Kidney (tissue), 14 donors: ENCODE measurements around the gene PDSS2. TPM values are rescaled to one million over a fixed set of nuclear protein-coding genes. Genes with fewer than 3 reads are reported as not detected.

Source experiments
- DNase-seq, 5 donors: peaks; one replicate each; pipeline ENCODE4 v3.0.0-alpha.2; 2013 to 2020
- FAIRE-seq: peaks from 2 replicates; lab custom pipeline; 2012; peaks lifted over from hg19 to GRCh38; lab: Jason Lieb, UNC
- H3K27ac ChIP-seq, 2 donors: one replicate each; pipeline ENCODE4 v1.7.0; 2013; ENCODE audit warnings: low read depth in 2 of 2, low read length in 2 of 2, inconsistent platforms in 1 of 2
- H3K27me3 ChIP-seq: one replicate; pipeline ENCODE4 v1.7.1; 2013; ENCODE audit warnings: low read length, inconsistent platforms; ENCODE audit not compliant: control insufficient read depth, insufficient read depth
- H3K36me3 ChIP-seq, 3 donors: one replicate each; pipeline versions ENCODE4 v1.7.0 to v1.7.1; 2013; ENCODE audit warnings: low read length in 3 of 3, control low read depth in 1 of 3, inconsistent platforms in 1 of 3; ENCODE audit not compliant: insufficient read depth in 3 of 3, control insufficient read depth in 2 of 3
- H3K4me1 ChIP-seq, 3 donors: one replicate each; pipeline versions ENCODE4 v1.7.0 to v1.7.1; 2013; ENCODE audit warnings: low read length in 3 of 3, inconsistent platforms in 1 of 3, low read depth in 1 of 3; ENCODE audit not compliant: control insufficient read depth in 2 of 3, insufficient read depth in 2 of 3
- H3K4me3 ChIP-seq, 3 donors: one replicate each; pipeline versions ENCODE4 v1.7.0 to v1.8.1; 2013; ENCODE audit warnings: low read length in 3 of 3, control low read depth in 1 of 3, inconsistent platforms in 1 of 3
- H3K9ac ChIP-seq, 3 donors: one replicate each; pipeline versions ENCODE4 v1.7.0 to v1.7.1; 2013; ENCODE audit warnings: low read length in 3 of 3, control low read depth in 1 of 3, inconsistent platforms in 1 of 3
- H3K9me3 ChIP-seq, 3 donors: one replicate each; pipeline versions ENCODE4 v1.7.0 to v1.7.1; 2013; ENCODE audit warnings: low read length in 3 of 3, control low read depth in 1 of 3, inconsistent platforms in 1 of 3; ENCODE audit not compliant: control insufficient read depth in 2 of 3, insufficient read depth in 1 of 3
- intact Hi-C: fragments of 100-400 bp; cut with DNase I; formaldehyde crosslinking; loops from one replicate; pipeline ENCODE4 v1.11.1; 2022
- polyA plus RNA-seq: library from polyadenylated mRNA; stranded (reverse); fragments of 350-450 nt; fragmentation: Illumina TruSeq; extraction: RNeasy Lipid Tissue Mini Kit (QIAGEN cat#74804); gene quantifications from one replicate; pipeline ENCODE4 v1.2.3, GENCODE V29; 2014; ENCODE audit warnings: low read depth, low replicate concordance; ENCODE audit not compliant: insufficient read depth
- total RNA-seq: library from RNA; stranded (reverse); fragmentation: NEBNext Ultra II Directional; extraction: Animal tissue kit (Norgen Biotek cat#: 25700); gene quantifications from one replicate; pipeline ENCODE4 v1.2.1, GENCODE V29; 2021
- TF ChIP-seq, protein P1 (sequence below): IDR thresholded peaks from 3 replicates; pipeline ENCODE4 v1.5.1; 2012; ENCODE audit warnings: mild to moderate bottlenecking, moderate library complexity, borderline replicate concordance; ENCODE audit not compliant: insufficient read depth; ENCODE audit errors: extremely low read depth
- donor health status: control.
- donor health status: control.
- donor health status: control.
- donor health status: control.
- donor health status: control.
- donor health status: DM: yes; HTN: yes; CAD: no.
- donor health status: Normal renal cell carcinoma (clear cell type).

PDSS2 gene
- total and polyA plus RNA-seq, 2 donors from 2014 or later: 16.4 to 20.7 TPM

DNA sequence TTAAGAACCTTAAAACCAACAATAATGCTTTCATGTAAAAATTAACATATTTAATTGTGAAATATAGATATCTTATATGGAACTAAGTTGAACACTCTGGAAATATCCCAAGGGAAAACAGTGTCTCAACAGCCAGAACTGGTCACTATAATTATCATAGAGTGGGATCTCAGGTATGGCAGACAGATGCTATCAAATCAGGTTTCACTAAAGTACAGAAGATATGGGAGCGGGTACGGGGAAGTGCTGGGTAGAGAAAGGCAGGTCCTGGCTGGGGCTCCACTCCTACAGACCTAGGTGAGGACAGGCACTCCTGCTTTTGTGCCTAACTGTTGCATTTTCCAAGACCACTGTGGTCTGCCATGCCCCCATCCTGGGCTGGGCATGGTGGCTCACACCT, 215.9 kb downstream of the PDSS2 start:
- Histone ChIP-seq H3K36me3 (no peaks in the 10 kb centered on the region), H3K4me3 (no peak overlapping the region), H3K27ac (no peak overlapping the region), H3K9me3 (no peaks in the 10 kb centered on the region), H3K9ac (no peak overlapping the region), H3K27me3 (no peaks in the 10 kb centered on the region), H3K4me1 (no peaks in the 10 kb centered on the region)
- DNase-seq (no peak), FAIRE-seq (no peak)
- TF ChIP-seq, protein P1, sequence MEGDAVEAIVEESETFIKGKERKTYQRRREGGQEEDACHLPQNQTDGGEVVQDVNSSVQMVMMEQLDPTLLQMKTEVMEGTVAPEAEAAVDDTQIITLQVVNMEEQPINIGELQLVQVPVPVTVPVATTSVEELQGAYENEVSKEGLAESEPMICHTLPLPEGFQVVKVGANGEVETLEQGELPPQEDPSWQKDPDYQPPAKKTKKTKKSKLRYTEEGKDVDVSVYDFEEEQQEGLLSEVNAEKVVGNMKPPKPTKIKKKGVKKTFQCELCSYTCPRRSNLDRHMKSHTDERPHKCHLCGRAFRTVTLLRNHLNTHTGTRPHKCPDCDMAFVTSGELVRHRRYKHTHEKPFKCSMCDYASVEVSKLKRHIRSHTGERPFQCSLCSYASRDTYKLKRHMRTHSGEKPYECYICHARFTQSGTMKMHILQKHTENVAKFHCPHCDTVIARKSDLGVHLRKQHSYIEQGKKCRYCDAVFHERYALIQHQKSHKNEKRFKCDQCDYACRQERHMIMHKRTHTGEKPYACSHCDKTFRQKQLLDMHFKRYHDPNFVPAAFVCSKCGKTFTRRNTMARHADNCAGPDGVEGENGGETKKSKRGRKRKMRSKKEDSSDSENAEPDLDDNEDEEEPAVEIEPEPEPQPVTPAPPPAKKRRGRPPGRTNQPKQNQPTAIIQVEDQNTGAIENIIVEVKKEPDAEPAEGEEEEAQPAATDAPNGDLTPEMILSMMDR: no peak
- intact Hi-C loops: no loop called here

DNA sequence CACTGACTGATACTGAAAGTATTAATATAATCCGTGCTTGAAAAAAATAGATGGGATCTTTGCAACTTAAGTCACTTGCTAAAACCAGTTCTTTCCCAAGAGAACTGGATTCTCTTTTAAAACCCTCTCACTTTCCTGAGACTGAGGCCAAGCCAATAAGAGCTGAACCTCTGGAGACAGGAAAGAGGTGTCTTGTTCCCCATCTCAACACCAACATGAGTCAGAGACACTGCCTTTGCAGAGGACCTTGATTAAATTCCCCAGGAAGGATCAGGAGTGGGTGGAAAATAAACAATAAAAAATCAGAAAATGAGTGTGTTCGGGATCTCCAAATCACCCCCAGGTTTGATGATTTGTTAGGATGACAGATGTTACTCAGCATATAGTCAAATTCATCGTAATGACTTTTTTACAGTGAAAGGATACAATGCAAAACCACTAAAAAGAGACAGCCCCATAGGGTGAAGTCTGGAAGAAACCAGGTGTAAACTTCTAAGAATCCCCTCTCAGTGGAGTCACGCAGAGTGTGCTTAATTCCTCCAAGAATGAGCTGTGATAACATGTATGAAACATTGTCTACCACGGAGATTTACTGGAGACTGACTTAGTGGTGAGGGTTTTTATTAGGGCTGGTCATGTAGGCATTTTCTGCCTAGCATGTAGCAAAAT, 221.2 kb downstream of the PDSS2 start:
- intact Hi-C loops: no loop called here
- no peak for FAIRE-seq
- TF ChIP-seq, protein P1: no peak

GRCh38 chr6:107235511-107235910, 223.9 kb downstream of the PDSS2 start:
- H3K9ac ChIP-seq: no peak overlapping the region
- no peaks in the 10 kb centered on the region for H3K27me3 ChIP-seq
- H3K4me3 ChIP-seq: no peak overlapping the region
- peak in 2 of 5 donors; percentile 57 to 84 for DNase-seq
- TF ChIP-seq, protein P1: no peak
- intact Hi-C loops: no loop called here
- H3K4me1 ChIP-seq: no peaks in the 10 kb centered on the region
- H3K27ac ChIP-seq: no peak overlapping the region
- no peak for FAIRE-seq
- no peaks in the 10 kb centered on the region for H3K36me3 ChIP-seq
- H3K9me3 ChIP-seq: peaks cover 0 to 5% (median 0%) of the 10 kb centered on the region in 3 donors

More for the DNA sequence above, 221.2 kb downstream of the PDSS2 start:
- H3K9ac ChIP-seq: no peak overlapping the region
- no peak overlapping the region for H3K27ac ChIP-seq
- H3K4me3 ChIP-seq: no peak overlapping the region
- no peaks in the 10 kb centered on the region for H3K36me3 ChIP-seq
- H3K27me3 ChIP-seq: no peaks in the 10 kb centered on the region
- no peak for DNase-seq
- peaks cover 0 to 5% (median 0%) of the 10 kb centered on the region in 3 donors for H3K9me3 ChIP-seq
- no peaks in the 10 kb centered on the region for H3K4me1 ChIP-seq
